Mesenchymal stem cell (in vitro differentiated cells and primary cell): ENCODE results near the gene TTC22.

ENCODE experiments used
- DNase-seq: peaks from one replicate; pipeline ENCODE4 v3.0.0-alpha.2; 2013
- H2AFZ ChIP-seq: one replicate; pipeline ENCODE4 v1.6.1; 2013; ENCODE audit warnings: low read depth, mild to moderate bottlenecking, control low read depth, inconsistent platforms, low read length, moderate library complexity
- H2AK5ac ChIP-seq: 2 replicates; pipeline ENCODE4 v1.6.1; 2013; ENCODE audit warnings: low read length, moderate library complexity, mild to moderate bottlenecking, inconsistent platforms; ENCODE audit not compliant: severe bottlenecking
- H2BK120ac ChIP-seq: one replicate; pipeline ENCODE4 v1.6.1; 2013; ENCODE audit warnings: low read depth, mild to moderate bottlenecking, inconsistent platforms, low read length, moderate library complexity
- H2BK12ac ChIP-seq, 2 experiments: one replicate each; pipeline ENCODE4 v1.6.1; 2013; ENCODE audit warnings: inconsistent platforms in 2 of 2, low read length in 2 of 2, mild to moderate bottlenecking in 2 of 2, moderate library complexity in 2 of 2, control low read depth in 1 of 2
- H2BK15ac ChIP-seq: one replicate; pipeline ENCODE4 v1.6.1; 2013; ENCODE audit warnings: mild to moderate bottlenecking, low read depth, inconsistent platforms; ENCODE audit not compliant: poor library complexity, severe bottlenecking
- H2BK5ac ChIP-seq: 2 replicates; pipeline ENCODE4 v1.6.1; 2013; ENCODE audit warnings: low read depth, mild to moderate bottlenecking, low read length, control low read depth, inconsistent platforms; ENCODE audit not compliant: poor library complexity, severe bottlenecking
- H3K14ac ChIP-seq, 2 experiments: one replicate each; pipeline ENCODE4 v1.6.1; 2013; ENCODE audit warnings: inconsistent platforms in 2 of 2, low read length in 2 of 2, control low read depth in 1 of 2, mild to moderate bottlenecking in 1 of 2, moderate library complexity in 1 of 2
- H3K18ac ChIP-seq, 2 experiments: one replicate each; pipeline ENCODE4 v1.6.1; 2013; ENCODE audit warnings: inconsistent platforms in 2 of 2, low read length in 2 of 2, control low read depth in 1 of 2, low read depth in 1 of 2, mild to moderate bottlenecking in 1 of 2
- H3K23ac ChIP-seq, 2 experiments: one replicate each; pipeline ENCODE4 v1.6.1; 2013; ENCODE audit warnings: inconsistent platforms in 2 of 2, low read length in 2 of 2, mild to moderate bottlenecking in 2 of 2, moderate library complexity in 2 of 2, control low read depth in 1 of 2
- H3K27ac ChIP-seq: 2 replicates; pipeline ENCODE4 v1.5.1; 2013; ENCODE audit warnings: mild to moderate bottlenecking, moderate library complexity, low read length, control low read depth, inconsistent platforms; ENCODE audit not compliant: poor library complexity, severe bottlenecking
- H3K27me3 ChIP-seq, 2 experiments: 2 replicates each; pipeline versions ENCODE4 v1.6.1 to v1.7.0; 2013; ENCODE audit warnings: low read length in 2 of 2, mild to moderate bottlenecking in 2 of 2, moderate library complexity in 2 of 2, control low read depth in 1 of 2, inconsistent platforms in 1 of 2; ENCODE audit not compliant: control insufficient read depth in 1 of 2, insufficient read depth in 1 of 2
- H3K36me3 ChIP-seq, 2 experiments: 2 replicates each; pipeline versions ENCODE4 v1.6.1 to v1.7.0; 2013; ENCODE audit warnings: low read length in 2 of 2, control low read depth in 1 of 2, inconsistent platforms in 1 of 2, low read depth in 1 of 2, mild to moderate bottlenecking in 1 of 2; ENCODE audit not compliant: insufficient read depth in 2 of 2, control insufficient read depth in 1 of 2
- H3K4ac ChIP-seq, 2 experiments: one replicate each; pipeline ENCODE4 v1.6.1; 2013; ENCODE audit warnings: inconsistent platforms in 2 of 2, low read length in 2 of 2, mild to moderate bottlenecking in 2 of 2, moderate library complexity in 2 of 2, control low read depth in 1 of 2, low read depth in 1 of 2
- H3K4me1 ChIP-seq: 2 replicates; pipeline ENCODE4 v1.6.1; 2013; ENCODE audit warnings: low read depth, low read length, control low read depth; ENCODE audit not compliant: control insufficient read depth, insufficient read depth
- H3K4me2 ChIP-seq: 2 replicates; pipeline ENCODE4 v1.6.1; 2013; ENCODE audit warnings: low read length, mild to moderate bottlenecking, inconsistent platforms; ENCODE audit not compliant: poor library complexity, severe bottlenecking
- H3K4me3 ChIP-seq, 2 experiments: 2 replicates each; pipeline versions ENCODE4 v1.5.1 to v1.7.0; 2013; ENCODE audit warnings: low read length in 2 of 2, mild to moderate bottlenecking in 2 of 2, control low read depth in 1 of 2, low read depth in 1 of 2; ENCODE audit not compliant: insufficient read depth in 1 of 2
- H3K79me1 ChIP-seq: replicated peaks from 2 replicates; pipeline ENCODE4 v1.6.1; 2013; ENCODE audit warnings: mild to moderate bottlenecking, control low read depth, low read length, inconsistent platforms; ENCODE audit not compliant: poor library complexity, severe bottlenecking
- H3K9ac ChIP-seq: 2 replicates; pipeline ENCODE4 v1.7.0; 2013; ENCODE audit warnings: mild to moderate bottlenecking, low read length, moderate library complexity
- H3K9me3 ChIP-seq: 2 replicates; pipeline ENCODE4 v1.7.0; 2013; ENCODE audit warnings: mild to moderate bottlenecking, low read length; ENCODE audit not compliant: control insufficient read depth
- H4K8ac ChIP-seq: one replicate; pipeline ENCODE4 v1.6.1; 2013; ENCODE audit warnings: inconsistent platforms, mild to moderate bottlenecking, low read length, moderate library complexity
- H4K91ac ChIP-seq: one replicate; pipeline ENCODE4 v1.6.1; 2013; ENCODE audit warnings: mild to moderate bottlenecking, low read length, inconsistent platforms
- WGBS: methylation state at CpG from one replicate; pipeline ENCODE4 v1.1.7; 2013; ENCODE audit warnings: mixed read lengths; 5-methylcytosine and 5-hydroxymethylcytosine counted together

Gene TTC22

GRCh38 chr1:54803761-54804470 is 2.8 kb upstream of the TTC22 start:
- Histone ChIP-seq H3K27ac (no peak overlapping the region), H3K18ac (no peak overlapping the region), H3K4me3 (peak overlapping the region in 1 of 2 experiments; percentile 14), H2BK12ac (no peak overlapping the region), H3K9me3 (no peaks in the 10 kb centered on the region), H4K8ac (no peak overlapping the region), H3K14ac (no peak overlapping the region), H2AK5ac (no peak overlapping the region), H2AFZ (no peak overlapping the region), H3K4me1 (peaks cover 14% of the 10 kb centered on the region), H3K27me3 (peaks cover 25 to 27% of the 10 kb centered on the region in 2 experiments), H3K79me1 (no peaks in the 10 kb centered on the region), H3K4ac (no peak overlapping the region), H2BK15ac (no peak overlapping the region), H3K23ac (no peak overlapping the region), H4K91ac (no peak overlapping the region), H2BK5ac (no peak overlapping the region), H3K9ac (no peak overlapping the region), H3K4me2 (no peak overlapping the region), H2BK120ac (no peak overlapping the region), H3K36me3 (no peaks in the 10 kb centered on the region)
- 58% methylated on average over 4 of the region's 4 CpGs for WGBS
- peak; percentile 19 for DNase-seq

- no peak overlapping the region for H3K23ac ChIP-seq
- H3K4ac ChIP-seq = no peak overlapping the region
- no peak overlapping the region for H2BK12ac ChIP-seq
- H3K4me3 ChIP-seq = peak overlapping the region in 1 of 2 experiments; percentile 62
- no peak overlapping the region for H3K18ac ChIP-seq
- no peak overlapping the region for H2BK5ac ChIP-seq
- no peak overlapping the region for H2AFZ ChIP-seq
- no peak overlapping the region for H3K27ac ChIP-seq
- H2AK5ac ChIP-seq = no peak overlapping the region
- H2BK15ac ChIP-seq = no peak overlapping the region
- 65% methylated on average over 39 of the region's 39 CpGs for WGBS
- H3K79me1 ChIP-seq = no peaks in the 10 kb centered on the region
- H3K9ac ChIP-seq = no peak overlapping the region
- H3K27me3 ChIP-seq = peaks cover 27 to 36% of the 10 kb centered on the region in 2 experiments
- peaks cover 10% of the 10 kb centered on the region for H3K4me1 ChIP-seq
- no peak overlapping the region for H4K91ac ChIP-seq
- H2BK120ac ChIP-seq = no peak overlapping the region
- H4K8ac ChIP-seq = no peak overlapping the region
- DNase-seq = no peak
- H3K9me3 ChIP-seq = no peaks in the 10 kb centered on the region
- H3K36me3 ChIP-seq = no peaks in the 10 kb centered on the region
- no peak overlapping the region for H3K4me2 ChIP-seq
- H3K14ac ChIP-seq = no peak overlapping the region
Measured at GRCh38 chr1:54800041-54800898, 853 bp downstream of the TTC22 start.

- Histone ChIP-seq H2BK12ac (no peak overlapping the region), H3K79me1 (no peaks in the 10 kb centered on the region), H3K4me3 (no peak overlapping the region), H2AK5ac (no peak overlapping the region), H3K23ac (no peak overlapping the region), H3K27me3 (peaks cover 27 to 36% of the 10 kb centered on the region in 2 experiments), H3K14ac (no peak overlapping the region), H3K18ac (no peak overlapping the region), H3K27ac (no peak overlapping the region), H2BK120ac (no peak overlapping the region), H3K4ac (no peak overlapping the region), H2AFZ (no peak overlapping the region), H4K8ac (no peak overlapping the region), H3K36me3 (no peaks in the 10 kb centered on the region), H3K9me3 (no peaks in the 10 kb centered on the region), H3K4me2 (no peak overlapping the region), H3K9ac (no peak overlapping the region), H2BK5ac (no peak overlapping the region), H3K4me1 (peaks cover 8% of the 10 kb centered on the region), H2BK15ac (no peak overlapping the region), H4K91ac (no peak overlapping the region)
- 75% methylated on average over 6 of the region's 6 CpGs for WGBS
- DNase-seq = no peak
Measured at GRCh38 chr1:54798769-54799641, 2.1 kb downstream of the TTC22 start.
